C4-2B (cell line): ENCODE data around the gene STX5.

Experiments
- CTCF ChIP-seq: fragments of 450-650 bp; conservative IDR thresholded peaks from 2 replicates; pipeline ENCODE4 v1.5.1; 2017; ENCODE audit warnings: mild to moderate bottlenecking
- ZFX ChIP-seq: fragments of 450-650 bp; IDR thresholded peaks from 2 replicates; pipeline ENCODE4 v1.6.1; 2017

- TF ChIP-seq CTCF (no peak), ZFX (no peak)
These were observed 20.2 kb downstream of the STX5 start for GRCh38 chr11:62811659-62812058.
